ENCODE results near the gene ZNF862. TPM values are rescaled to one million over a fixed set of nuclear protein-coding genes. Genes with fewer than 3 reads are reported as not detected.

Gene ZNF862
- total RNA-seq, 1 experiment from 2014 or later = 42.4 TPM

- ChIA-PET POLR2A (ENCODE audit: unreplicated experiment) (no interaction called here), CTCF (interaction anchor here (0.6 kb wide), 1 partner anchor 27 kb away, joined by 3 read pairs; no protein-coding TSS in a partner anchor)
- H2AFZ ChIP-seq = no peak overlapping the region
- H3K4me1 ChIP-seq (replicated peaks; ENCODE audit: insufficient read depth) = no peaks in the 10 kb centered on the region
- no TSS peak for BruUV-seq (replicated peaks)
- no peak overlapping the region for H3K27ac ChIP-seq
- H3K79me2 ChIP-seq (ENCODE audit: low read depth) = no peaks in the 10 kb centered on the region
- H3K9me3 ChIP-seq (ENCODE audit: insufficient read depth, low read depth) = no peaks in the 10 kb centered on the region
- no peaks in the 10 kb centered on the region for H3K36me3 ChIP-seq (ENCODE audit: low read depth)
- H3K4me2 ChIP-seq = no peak overlapping the region
- TF ChIP-seq EZH2 (IDR thresholded peaks at IDR 0.05; ENCODE audit: low read depth) (no peak), CTCF (conservative IDR thresholded peaks at IDR 0.05) (no peak)
- no peak overlapping the region for H3K4me3 ChIP-seq
- intact Hi-C loops (cut with micrococcal nuclease; ENCODE audit: unreplicated experiment) = no loop called here
- no peaks in the 10 kb centered on the region for H4K20me1 ChIP-seq (ENCODE audit: insufficient read depth)
- H3F3A ChIP-seq (ENCODE audit: insufficient read depth, low read depth) = no peaks in the 10 kb centered on the region
- no peak for DNase-seq
- peaks cover 63% of the 10 kb centered on the region for H3K27me3 ChIP-seq (ENCODE audit: insufficient read depth, low read depth)
- H3K9me2 ChIP-seq (ENCODE audit: insufficient read depth) = no peaks in the 10 kb centered on the region
These were observed 36.4 kb upstream of the ZNF862 start for GRCh38 chr7:149801816-149802215.

GRCh38 chr7:149802966-149803365, 35.2 kb upstream of the ZNF862 start:
- no peak for DNase-seq
- TF ChIP-seq EZH2 (IDR thresholded peaks at IDR 0.05; ENCODE audit: low read depth) (no peak), CTCF (conservative IDR thresholded peaks at IDR 0.05) (no peak)
- Histone ChIP-seq H4K20me1 (ENCODE audit: insufficient read depth) (no peaks in the 10 kb centered on the region), H2AFZ (no peak overlapping the region), H3K4me3 (no peak overlapping the region), H3K27me3 (ENCODE audit: insufficient read depth, low read depth) (peaks cover 60% of the 10 kb centered on the region), H3F3A (ENCODE audit: insufficient read depth, low read depth) (no peaks in the 10 kb centered on the region), H3K79me2 (ENCODE audit: low read depth) (no peaks in the 10 kb centered on the region), H3K9me3 (ENCODE audit: insufficient read depth, low read depth) (no peaks in the 10 kb centered on the region), H3K4me2 (no peak overlapping the region), H3K9me2 (ENCODE audit: insufficient read depth) (no peaks in the 10 kb centered on the region), H3K36me3 (ENCODE audit: low read depth) (no peaks in the 10 kb centered on the region), H3K4me1 (replicated peaks; ENCODE audit: insufficient read depth) (no peaks in the 10 kb centered on the region), H3K27ac (no peak overlapping the region)
- intact Hi-C loops (cut with micrococcal nuclease; ENCODE audit: unreplicated experiment) = no loop called here
- no TSS peak for BruUV-seq (replicated peaks)
- ChIA-PET CTCF (no interaction called here), POLR2A (ENCODE audit: unreplicated experiment) (no interaction called here)

GRCh38 chr7:149803551-149804074, 34.6 kb upstream of the ZNF862 start:
- no peak for DNase-seq
- no peaks in the 10 kb centered on the region for H3F3A ChIP-seq (ENCODE audit: insufficient read depth, low read depth)
- no peak overlapping the region for H3K27ac ChIP-seq
- no peaks in the 10 kb centered on the region for H3K9me2 ChIP-seq (ENCODE audit: insufficient read depth)
- peaks cover 62% of the 10 kb centered on the region for H3K27me3 ChIP-seq (ENCODE audit: insufficient read depth, low read depth)
- H3K4me3 ChIP-seq = no peak overlapping the region
- no peaks in the 10 kb centered on the region for H3K36me3 ChIP-seq (ENCODE audit: low read depth)
- H3K79me2 ChIP-seq (ENCODE audit: low read depth) = no peaks in the 10 kb centered on the region
- CTCF ChIA-PET = no interaction called here
- TF ChIP-seq CTCF (conservative IDR thresholded peaks at IDR 0.05) (no peak), EZH2 (IDR thresholded peaks at IDR 0.05; ENCODE audit: low read depth) (no peak)
- POLR2A ChIA-PET (ENCODE audit: unreplicated experiment) = no interaction called here
- no peaks in the 10 kb centered on the region for H3K9me3 ChIP-seq (ENCODE audit: insufficient read depth, low read depth)
- H3K4me2 ChIP-seq = no peak overlapping the region
- intact Hi-C loops (cut with micrococcal nuclease; ENCODE audit: unreplicated experiment) = no loop called here
- no peaks in the 10 kb centered on the region for H3K4me1 ChIP-seq (replicated peaks; ENCODE audit: insufficient read depth)
- no peak overlapping the region for H2AFZ ChIP-seq
- H4K20me1 ChIP-seq (ENCODE audit: insufficient read depth) = no peaks in the 10 kb centered on the region
- no TSS peak for BruUV-seq (replicated peaks)
